GM18517 (cell line): ENCODE data around the gene WDR45.

Source experiments
- ATAC-seq: cut with Tn5 transposase; IDR thresholded peaks from one replicate; pipeline ENCODE4 v1.9.1; 2021; ENCODE audit warnings: mild to moderate bottlenecking, moderate library complexity; ENCODE audit not compliant: unreplicated experiment

Gene WDR45

DNA sequence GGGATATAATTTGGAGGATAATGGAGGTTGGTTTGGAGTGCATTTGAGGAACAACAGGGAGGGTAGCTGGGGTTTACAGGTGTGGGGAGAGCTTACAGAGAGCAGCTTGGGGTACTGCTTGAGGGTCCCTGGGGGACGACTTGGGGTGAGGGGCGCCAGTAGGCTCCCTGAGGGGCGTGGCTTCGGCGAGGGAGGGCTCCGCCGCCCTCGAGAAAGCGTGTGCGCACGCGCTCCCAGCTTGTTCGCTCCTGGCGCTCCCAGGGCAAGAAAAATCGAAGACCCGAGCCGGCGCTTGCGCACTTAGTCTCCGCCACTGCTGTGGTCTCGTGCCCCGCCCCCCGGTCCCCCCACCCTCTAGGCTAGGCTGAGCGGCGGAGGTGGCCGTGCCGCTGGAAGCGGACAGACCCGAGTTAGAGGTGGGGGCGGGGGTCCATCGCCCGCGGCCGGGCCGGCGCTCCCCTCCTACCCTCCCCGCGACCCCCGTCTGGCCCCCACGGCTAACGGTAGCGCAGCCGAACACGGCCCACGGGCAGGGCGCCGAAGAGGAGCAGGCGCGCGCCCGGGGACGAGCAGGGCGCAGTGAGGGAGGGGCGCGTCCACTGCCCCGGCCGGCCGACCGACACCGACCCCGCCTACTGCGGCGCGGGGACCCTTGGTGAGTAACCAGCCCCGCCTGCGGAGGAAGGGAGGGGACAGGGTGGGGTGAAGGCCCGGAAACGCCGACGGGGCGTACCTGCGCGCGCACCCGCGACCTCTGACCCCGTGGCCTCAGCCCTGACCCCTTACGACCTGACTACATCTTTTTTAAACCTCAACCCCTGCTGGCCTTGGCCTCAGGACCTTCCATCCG is 26.2 kb downstream of the WDR45 start:
- ATAC-seq = no peak

GRCh38 chrX:49043987-49044281 is 35.8 kb downstream of the WDR45 start:
- ATAC-seq = no peak

- ATAC-seq = peak; percentile 86
These were observed 36.3 kb downstream of the WDR45 start, which contains the start of gene TFE3 for GRCh38 chrX:49043220-49043986. Gene TFE3 (minus strand): TSS chrX:49043357. CDS start chrX:49043226, 131 bp downstream.

DNA sequence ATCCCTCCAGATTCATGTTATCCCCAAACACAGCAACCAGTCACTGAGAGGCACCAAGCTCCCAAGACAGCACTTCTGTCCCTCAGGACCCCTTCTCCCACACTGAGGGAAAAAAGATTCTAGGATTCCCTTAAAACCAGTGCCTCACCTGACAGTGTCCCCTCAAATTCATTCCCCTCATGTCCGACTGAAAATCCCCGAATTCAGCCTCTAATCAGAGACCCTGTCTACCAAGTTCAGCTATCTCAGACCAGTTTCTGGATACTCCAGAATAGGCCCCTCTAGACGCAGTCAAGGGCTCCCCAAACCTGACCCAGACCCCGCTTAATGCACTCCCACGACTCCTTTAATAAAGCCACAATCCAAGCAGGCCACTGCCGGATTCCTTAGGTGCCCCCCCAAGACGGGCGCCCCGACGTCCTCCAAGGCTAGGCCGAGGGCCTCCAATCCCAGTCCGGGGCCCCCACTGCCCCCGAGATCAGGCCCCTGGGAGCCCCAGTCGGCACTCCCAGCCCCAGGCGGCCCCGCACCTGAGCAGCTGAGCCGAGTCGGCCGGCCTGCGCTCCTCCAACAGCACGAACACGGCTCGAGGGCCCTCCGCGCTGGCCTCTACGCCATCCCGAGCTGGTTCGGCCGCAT is 37.0 kb downstream of the WDR45 start:
- ATAC-seq = no peak

- ATAC-seq = no peak
These were observed 37.7 kb downstream of the WDR45 start for GRCh38 chrX:49041744-49042580.

- no peak for ATAC-seq
These were observed 39.2 kb downstream of the WDR45 start for GRCh38 chrX:49040376-49040955.

- ATAC-seq = no peak
These were observed 39.9 kb downstream of the WDR45 start for GRCh38 chrX:49039598-49040375.

- no peak for ATAC-seq
These were observed 41.7 kb downstream of the WDR45 start for GRCh38 chrX:49037883-49038475.

DNA sequence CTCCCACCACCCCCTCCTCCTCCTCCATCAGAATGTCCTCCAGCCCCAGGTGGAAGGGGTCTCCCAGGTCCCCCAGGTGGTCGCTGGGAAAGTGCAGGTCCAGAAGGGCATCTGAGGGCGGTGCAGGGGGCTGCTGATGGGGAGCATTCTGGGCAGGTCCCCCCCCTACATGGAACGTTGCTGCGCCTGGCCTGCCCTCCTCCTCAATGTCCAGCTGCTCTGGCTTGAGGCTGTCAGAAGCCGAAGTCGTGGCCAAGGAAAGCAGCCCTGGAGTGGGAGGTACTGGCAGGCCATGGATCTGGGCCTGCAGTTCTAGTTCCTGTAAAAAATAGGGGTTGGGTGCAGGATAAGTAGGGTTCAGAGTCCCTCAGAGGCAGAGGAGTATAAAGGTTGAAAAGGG is 49.4 kb downstream of the WDR45 start:
- no peak for ATAC-seq

DNA sequence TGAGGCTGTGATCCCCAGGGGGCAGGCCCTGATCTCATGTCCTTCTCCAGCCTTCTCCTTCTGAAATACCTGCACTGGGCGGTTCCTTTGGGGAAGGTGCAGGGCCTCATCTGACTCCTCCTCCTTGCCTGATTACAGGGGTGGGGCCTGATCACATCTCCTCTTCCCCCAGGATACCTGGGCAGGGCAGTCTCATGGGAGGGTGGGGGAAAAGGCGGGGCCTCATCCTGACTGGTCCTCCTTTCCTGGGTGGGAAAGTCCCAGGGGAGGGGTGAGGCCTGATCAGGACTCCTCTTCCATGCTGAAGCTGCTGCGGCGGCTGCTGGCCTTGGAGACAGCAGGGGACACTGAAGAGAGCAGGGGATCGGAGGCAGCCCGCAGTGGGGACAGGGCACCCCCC is 49.8 kb downstream of the WDR45 start:
- no peak for ATAC-seq
